Measurements from ENCODE around the gene HNF1B.
"Not testable (repeated sequence)": the region's sequence is repeated elsewhere in the genome, so short reads cannot be mapped to it uniquely, and the experiment has no call there.

HNF1B gene

DNA sequence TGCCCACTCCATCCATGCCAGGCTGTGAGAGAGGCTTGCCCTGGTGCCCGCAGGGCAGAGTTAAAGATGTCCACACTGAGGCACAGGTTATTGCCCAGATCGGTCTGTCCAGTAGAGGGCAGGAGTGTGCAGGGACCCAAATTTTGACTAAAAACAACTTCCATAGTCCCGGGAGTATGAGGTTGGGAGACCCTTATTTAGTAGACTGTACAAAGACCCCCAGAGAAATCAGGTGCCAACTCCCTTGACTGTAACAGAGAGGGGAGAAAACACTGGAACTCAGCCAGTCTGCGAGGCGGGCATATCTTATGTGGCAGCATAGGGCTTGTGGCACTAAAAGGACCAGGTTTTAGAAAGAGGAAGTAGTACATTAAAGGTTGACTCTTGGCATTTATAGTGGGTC is 43.4 kb downstream of the HNF1B start:
- DNase-seq (ENCODE audit: low spot score), result no peak

DNA sequence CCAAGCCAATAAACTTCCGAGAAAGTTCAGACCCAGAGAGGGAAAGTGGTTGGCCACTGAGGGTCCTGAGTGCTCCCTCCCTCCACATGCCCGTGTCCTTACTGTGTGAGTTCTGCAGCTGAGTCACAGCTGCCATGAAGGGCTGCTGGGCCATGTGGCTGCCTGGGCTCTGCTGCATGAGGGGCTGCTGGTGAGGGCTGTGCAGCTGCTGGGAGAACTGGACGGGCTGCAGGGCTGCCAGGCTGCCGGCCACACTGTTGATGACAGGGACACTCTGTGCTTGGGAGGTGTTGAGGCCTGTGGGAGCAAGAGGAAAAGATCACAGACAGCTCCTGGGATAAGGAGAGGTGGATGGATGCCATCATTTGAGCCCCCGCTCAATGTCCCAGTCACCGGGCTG is 44.0 kb downstream of the HNF1B start:
- DNase-seq (ENCODE audit: low spot score), result no peak

DNA sequence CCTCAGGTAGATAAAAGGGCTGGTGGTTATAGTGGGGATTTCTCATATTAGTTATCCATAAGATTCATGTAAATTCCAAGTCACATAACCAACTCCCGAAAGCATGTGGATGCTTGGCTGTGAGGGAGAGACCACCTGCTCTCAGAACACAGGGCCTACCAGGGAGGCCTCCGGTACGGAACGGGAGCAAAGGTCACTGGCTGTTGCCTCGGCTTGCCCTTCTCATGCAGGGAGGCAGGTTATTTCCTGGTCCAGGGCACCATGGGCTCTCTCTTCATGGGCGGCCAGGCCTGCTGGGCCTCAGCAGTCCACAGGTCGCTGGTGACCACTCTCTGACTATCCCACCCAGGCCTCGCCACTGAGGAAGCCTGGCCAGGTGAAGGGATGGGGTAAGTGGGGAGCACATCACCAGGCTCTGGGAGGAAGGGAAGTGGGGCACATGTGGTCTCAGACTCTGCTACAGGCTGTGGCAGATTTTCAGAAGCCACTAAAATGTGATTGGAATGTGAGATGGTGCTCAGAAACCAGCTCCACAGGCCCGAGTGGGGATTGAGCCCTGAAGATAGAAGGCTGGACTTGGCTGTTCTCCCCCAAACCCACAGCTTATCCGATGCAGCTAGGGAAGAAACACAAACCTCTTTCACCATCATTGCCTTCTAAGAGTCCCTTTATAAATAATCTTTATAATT is 45.4 kb downstream of the HNF1B start:
- DNase-seq (ENCODE audit: low spot score), result no peak

DNA sequence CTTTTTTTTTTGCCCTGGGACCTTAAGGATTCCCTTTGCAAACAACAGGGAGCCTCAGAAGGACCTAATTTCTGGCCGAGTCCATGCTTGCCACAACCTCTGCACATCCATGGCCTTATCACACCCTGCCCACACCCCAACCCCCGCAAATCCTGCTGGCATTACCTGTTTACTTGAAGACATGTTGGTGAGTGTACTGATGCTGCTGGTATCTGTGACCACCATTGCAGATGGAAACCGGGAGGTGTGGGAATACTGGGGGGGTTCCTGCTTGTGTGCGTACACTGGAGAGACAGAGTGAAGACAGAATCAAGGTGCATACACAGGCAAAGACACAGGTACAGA is 46.0 kb downstream of the HNF1B start:
- DNase-seq (ENCODE audit: low spot score), result no peak

DNA sequence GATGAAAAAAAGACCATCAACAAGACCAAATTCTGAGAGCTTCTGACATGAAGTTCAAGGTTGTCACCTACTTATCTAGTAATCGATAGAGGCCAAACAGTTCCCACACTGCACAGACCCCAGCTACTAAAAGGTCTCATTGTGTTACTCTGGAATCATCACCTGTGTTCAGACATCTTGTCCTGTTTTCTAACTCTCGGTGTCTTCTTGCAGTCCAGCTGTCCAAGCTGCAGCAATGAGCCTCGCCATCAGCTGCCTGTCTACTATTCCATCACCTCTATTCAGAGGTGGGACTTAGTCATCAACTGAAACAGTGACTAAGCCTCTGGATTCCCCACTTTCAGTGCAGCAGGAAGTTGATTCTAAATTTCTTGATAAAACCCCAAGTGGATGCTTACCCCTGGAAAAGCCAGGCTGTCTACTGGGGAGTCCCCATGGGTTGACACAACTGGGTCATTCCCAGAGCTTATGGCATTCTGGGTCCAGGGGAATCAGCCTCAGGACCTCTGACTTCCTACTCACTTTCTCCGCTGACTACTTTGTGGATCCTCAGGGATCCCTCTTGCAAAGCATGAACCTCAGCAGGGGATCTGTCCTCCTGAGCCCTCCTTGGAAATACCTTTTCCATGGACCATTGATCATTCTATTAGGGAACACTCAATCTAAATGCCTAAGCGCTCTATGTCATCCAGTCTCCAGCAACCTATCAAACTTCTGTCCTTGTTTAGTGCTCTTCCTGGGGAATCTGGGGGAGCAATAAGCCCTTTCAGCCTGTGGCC is 46.5 kb downstream of the HNF1B start:
- peak; percentile 37 for DNase-seq (ENCODE audit: low spot score)

DNA sequence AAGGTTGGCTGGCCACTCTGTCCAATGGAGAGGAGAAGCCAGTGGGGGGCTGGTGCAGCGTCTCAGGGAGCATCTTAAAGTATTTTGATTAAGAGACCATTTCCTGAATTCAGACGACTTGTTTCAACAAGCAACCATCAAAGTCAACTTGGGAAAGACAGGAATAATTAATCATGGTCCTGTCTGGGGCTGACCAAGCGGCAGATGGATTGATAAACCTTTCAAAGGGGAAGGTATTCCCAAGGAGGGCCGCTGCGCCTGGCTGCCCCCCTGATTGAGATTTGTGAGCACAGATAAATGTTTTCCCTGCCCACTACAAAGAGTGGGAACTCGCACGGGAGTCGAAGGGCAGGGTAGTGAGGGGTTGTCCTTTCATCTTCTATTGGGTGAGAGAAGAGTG is 47.5 kb downstream of the HNF1B start:
- no peak for DNase-seq (ENCODE audit: low spot score)

DNA sequence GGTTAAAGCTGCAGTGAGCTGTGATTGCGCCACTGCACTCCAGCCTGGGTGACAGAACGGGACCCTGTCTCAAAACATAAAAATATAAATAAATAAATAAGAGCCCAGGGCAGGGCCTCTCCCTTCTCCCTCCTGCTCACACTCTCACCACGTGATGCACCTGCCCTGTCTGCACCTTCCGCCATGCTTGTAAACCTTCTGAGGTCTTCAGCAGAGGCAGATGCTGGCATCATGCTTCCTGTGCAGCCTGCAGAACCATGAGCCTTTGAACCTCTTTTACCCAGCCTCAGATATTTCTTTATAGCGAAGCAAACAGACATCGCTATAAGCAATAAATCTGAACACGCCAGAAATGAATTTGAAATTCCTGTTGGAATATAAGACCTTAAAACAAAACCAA is 48.5 kb downstream of the HNF1B start:
- no peak for DNase-seq (ENCODE audit: low spot score)

DNA sequence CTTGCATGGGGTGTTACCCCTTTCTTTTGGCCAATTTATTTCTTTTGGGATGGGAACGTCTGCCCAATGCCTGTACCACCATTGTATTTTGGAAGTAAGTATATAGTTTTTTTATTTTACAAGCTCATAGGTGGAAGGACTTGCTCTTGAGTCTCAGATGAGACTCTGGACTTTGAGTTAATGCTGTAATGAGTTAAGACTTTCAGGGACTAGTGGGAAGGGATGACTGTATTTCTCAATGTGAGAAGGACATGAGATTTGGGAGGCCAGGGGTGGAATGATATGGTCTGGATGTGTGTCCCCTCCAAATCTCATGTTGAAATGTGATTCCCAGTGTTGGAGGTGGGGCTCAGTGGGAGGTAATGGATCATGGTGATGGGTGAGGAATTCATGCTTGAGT is 49.1 kb downstream of the HNF1B start:
- no peak for DNase-seq (ENCODE audit: low spot score)

DNA sequence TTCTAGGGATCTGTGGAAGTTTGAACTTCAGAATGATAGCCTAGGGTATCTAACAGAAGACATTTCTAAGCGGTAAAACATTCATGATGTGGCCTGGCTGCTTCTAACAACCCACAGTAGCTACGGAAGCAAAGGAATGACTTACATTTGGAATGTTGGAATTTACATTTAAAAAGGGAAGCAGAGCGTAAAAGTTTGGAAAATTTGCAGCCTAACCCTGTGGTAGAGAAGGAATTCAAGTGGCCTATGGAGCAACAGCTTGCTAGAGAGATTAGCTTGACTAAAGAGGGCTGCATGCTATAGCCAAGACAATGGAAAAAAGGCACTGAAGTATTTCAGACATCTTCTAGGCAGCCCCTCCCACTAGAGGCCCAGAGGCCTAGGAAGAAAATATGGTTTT is 50.1 kb downstream of the HNF1B start:
- DNase-seq (ENCODE audit: low spot score), result no peak

DNA sequence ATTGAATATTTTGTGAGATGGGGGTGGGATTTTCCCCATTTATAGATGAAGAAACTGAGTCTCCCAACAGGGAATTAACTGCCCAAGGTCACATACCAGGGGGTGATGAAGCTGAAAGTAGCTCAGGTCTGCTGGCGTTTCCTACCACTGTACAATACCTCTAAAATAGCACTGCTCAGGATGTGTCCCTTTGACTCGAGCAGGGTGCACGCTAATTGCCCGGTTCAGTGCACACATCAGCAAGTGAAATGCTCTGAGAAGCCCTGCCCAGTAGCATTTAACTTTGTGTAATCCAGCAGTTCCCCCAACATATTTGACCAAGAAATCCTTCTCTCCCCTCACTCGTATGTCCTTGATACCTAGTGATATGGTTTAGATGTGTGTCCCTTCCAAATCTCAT is 51.5 kb downstream of the HNF1B start:
- DNase-seq (ENCODE audit: low spot score), result no peak

DNA sequence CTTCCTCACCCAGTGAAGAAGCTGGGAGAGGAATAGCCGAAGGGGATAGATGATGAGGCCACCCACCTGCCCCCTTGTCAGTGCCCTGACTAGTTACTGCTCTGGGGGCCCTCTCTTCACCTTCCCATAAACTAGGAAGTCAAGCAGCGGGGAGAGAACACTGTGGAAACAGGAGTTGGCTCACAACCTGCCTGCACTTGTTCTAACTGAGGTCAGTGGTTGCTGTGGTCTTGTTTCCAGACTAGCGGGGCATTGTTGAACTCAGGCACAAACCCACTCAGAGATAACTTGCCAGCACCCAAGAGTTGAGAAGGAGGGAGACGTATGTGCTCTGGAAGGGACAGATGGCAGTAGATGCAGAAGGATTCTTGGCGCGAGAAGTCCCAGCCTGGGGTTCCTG is 53.1 kb downstream of the HNF1B start:
- no peak for DNase-seq (ENCODE audit: low spot score)

DNA sequence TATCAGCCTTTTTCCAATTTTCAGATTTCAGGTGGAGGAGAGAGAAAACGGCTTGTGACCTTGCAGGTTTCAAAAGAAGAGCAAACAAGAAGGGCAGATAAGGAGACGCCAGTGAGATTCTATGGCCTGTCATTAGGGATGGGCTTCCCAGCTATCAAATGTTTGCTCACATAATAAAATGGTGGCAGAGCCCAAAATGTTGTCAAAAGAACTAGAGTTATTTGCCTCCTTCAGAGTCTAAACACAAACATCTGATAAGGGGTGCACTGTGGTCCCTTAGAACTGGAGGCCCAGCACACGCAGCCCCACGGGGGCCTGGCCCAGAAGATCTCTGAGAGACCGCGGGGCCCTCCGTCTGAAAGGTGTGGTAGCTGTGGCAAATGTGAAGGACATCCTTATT is 55.5 kb downstream of the HNF1B start:
- no peak for DNase-seq (ENCODE audit: low spot score)

DNA sequence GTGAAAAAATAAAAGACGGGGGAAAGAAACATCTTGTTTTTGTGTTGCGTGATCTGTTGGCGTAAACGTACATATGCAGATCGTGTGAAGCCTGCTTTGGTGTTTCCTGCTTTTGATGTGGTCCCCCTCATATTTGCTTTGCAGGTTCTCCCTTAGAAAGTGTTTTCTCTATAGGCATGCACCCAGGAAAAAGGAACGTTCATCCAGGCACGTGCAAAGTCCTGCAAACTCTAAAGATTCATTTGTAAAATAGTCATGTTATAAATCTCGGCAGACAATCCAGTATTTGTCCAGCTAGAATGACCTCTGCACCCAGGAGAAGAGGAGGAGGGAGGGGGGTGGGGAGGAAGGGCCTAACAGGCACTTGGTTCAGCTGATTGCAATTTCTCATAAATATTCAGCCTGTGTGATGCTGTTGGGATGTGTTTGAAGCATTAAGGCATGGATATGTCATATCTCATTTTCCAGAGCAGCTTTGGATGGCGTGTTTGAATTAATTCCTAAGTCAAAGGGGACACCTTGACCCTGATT is 61.3 kb downstream of the HNF1B start:
- peak; percentile 85 for DNase-seq (ENCODE audit: low spot score)

DNA sequence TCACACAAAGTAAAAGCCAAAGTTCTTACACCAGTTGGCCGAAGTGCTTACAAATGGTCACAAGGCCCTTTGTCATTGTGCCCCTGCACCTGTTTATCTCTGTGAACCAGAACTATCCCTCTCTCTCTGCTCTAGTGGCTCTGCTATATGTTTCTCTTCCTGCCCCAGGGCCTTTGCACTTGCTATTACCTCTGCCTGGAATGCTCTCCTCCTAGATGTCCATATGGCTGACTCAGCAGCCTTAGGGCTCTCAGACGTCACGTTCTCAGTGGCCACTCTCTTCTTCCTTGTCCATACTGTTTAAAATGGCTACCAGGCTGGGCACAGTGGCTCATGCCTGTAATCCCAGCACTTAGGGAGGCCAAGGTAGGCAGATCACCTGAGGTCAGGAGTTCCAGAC is 62.9 kb downstream of the HNF1B start:
- DNase-seq (ENCODE audit: low spot score), result no peak

DNA sequence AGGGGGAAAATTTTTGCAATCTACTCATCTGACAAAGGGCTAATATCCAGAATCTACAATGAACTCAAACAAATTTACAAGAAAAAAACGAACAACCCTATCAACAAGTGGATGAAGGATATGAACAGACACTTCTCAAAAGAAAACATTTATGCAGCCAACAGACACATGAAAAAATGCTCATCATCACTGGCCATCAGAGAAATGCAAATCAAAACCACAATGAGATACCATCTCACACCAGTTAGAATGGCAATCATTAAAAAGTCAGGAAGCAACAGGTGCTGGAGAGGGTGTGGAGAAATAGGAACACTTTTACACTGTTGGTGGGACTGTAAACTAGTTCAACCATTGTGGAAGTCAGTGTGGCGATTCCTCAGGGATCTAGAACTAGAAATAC is 64.9 kb downstream of the HNF1B start:
- DNase-seq (ENCODE audit: low spot score), result not testable (repeated sequence)

DNA sequence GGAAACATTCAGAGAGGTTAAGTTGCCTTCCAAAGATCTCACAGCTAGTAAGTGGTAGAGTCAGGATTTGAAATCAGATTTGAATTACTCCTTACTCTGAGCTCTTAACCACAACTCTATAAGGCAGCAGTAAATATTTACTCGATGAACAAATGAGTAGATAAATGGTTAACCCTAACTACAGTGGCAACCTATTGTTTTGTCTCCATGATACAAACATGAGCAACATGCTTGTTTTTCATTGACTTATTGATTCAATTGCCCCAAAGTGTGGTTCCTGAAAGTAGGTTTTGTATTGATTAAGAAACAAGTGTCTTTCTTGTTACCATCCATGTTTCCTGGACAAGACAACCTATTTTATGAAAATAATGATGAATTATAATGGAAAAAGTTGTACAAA is 66.8 kb downstream of the HNF1B start:
- DNase-seq (ENCODE audit: low spot score), result no peak

DNA sequence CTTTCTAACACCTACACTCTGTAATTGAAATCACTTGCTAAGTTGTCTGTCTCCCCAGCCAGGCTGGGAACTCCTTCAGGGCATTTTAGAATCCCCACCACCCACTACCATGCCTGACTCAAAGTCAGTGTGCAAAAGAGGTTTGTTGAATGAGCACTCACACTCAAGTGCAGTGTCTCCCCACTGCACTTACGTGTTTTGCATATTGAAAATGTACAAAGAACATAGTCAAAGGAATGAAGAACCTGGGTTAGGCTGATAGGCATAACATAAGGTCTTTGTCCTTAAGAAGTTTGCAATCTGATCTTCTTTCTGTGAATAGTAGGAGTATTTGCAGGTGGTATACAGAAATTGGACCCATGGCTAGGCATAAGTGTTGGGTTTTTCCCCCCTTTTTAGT is 67.8 kb downstream of the HNF1B start:
- no peak for DNase-seq (ENCODE audit: low spot score)

DNA sequence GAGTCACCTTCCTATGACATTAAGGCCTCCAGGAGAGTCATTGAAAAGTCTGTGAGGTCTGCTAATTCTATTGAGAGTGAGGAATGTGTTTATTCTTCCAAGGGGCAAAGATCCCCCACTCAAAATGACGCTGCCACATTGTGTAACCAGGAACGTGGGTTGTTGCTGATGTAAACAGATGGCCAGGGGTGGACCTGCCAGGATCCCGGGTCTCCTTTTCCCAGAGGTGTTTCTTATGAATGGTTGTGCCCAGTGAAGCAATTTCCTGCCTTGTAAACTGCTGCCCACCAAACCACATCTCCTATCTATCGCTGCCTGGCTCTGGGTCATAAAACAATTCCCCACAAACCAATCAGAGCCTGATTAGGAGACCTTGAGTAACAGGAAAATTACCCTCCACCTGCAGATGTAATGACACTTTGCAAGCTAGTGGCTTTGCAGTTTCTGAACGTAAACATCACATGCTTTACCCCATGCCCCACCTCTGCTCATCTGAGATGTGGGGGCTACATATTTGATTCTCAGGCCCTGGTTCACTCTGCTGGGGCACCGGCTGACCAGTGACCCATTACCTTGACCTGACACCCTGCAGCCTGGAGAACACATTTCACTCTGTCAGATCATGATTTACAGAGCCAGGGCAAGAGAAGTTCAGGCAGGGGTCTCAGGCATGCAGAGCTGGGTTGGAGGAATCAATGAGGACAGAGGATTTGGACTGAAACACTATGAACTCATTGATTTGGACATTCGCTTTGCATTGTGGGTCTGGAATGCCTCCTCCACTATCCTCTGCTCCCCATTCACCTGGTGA is 68.5 kb downstream of the HNF1B start:
- DNase-seq (ENCODE audit: low spot score), result peak; percentile 76

DNA sequence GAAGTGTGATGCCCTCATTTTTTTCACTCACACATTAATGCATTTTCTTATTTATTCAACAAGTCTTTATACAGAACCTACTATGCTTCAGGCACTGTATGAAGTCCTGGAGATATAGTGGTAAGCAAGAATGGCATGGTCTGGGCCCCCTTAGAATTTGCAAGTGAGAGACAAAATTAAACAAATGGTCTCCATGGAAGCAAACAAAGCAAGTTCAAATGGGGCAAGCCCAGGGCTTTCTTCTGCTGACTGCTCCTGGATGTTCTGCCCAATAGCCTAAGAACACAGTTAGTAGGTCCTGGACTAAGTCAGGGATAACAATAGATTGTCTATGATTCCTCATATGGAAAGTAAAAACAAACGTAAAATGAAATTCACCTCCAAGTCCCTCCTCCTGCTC is 70.3 kb downstream of the HNF1B start:
- no peak for DNase-seq (ENCODE audit: low spot score)

DNA sequence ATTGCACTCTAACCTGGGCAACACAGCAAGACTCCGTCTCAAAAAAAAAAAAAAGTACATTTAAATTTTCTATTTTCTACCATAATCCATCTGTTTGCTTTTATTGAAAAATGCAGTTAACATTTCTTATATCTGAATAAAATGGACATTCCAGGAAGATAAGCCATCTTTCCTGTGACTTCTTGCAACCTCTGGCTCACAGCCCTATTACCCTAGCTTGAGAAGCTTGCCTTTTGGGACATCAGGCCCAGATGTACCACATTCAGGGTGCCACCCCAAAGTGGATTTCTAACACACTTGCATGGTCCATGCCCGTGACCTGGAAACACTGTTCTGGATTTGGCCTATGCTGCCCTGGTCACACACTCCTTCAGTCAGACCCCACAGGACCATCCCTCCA is 71.5 kb downstream of the HNF1B start:
- no peak for DNase-seq (ENCODE audit: low spot score)

DNA sequence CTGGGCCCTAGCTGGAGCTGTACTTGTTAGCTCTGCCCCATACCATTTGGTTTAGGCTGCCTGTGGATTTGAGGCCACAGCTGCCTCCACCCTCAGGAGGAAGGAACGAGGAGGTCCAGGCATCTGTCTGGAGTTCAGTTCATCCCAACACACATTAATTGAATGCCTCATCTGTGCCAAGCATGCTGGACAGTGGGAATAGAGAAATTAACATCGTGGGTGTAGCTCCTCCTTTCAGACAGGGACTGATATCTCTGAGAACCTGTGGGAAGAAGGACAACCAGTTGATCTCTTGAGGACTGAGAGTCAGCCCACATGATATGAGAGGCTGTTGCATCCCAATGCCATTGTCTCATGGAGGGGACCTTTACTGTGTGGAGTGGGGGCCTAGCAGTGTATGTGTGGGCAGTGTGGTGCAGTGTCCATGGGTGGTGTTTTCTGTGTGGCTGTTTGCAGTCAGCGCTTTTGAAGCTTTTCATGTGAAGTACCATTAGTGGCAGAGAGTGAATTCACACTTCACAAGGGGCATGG is 72.2 kb downstream of the HNF1B start:
- DNase-seq (ENCODE audit: low spot score), result no peak

DNA sequence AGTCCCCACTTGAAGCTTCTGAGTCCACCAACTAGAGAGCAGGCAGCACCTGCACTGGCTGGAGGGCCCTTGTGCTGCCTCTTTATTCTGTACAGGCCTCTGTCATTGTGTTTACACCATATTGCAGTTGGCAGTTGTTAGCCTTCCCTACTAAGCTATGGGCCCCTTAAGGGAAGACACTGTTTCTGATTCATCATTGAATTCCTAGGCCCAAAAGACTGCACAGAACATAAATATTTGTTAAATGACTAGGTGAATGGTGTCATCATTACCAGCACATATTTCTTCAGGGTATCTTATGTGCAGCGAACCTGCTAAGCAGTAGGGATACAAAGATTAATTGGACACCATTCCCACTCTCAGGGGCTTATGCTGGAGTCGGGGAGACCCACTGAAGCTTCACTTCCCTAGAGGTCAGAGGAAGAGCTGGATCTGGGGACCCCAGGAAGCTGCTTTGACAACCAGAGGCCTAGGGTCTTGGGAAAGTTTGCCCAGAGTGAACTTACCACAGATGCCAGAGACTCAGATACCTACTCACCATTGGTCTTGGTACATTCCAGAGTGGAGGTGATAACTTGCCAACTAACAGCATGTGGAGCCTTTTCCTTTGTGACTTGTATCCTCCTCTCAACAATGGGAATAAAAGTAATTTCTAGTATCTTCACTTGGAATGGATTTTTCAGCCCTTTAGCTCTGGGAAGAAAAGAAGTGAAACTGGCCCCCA is 72.9 kb downstream of the HNF1B start:
- peak; percentile 58 for DNase-seq (ENCODE audit: low spot score)

All from SW480 (cell line).